BJ (cell line): ENCODE results near the gene C2CD2. TPM values are rescaled to one million over a fixed set of nuclear protein-coding genes. Genes with fewer than 3 reads are reported as not detected.

ENCODE experiments used
- CTCF ChIA-PET: fragments of 350-600 bp; formaldehyde crosslinking; extraction: SDS; loops from one replicate; lab custom pipeline; 2021; ENCODE audit warnings: antibody characterized with exemption, inconsistent platforms; lab: Yijun Ruan, JAX
- POLR2A ChIA-PET: fragments of 300-600 bp; sonication (Branson Sonifier 250); formaldehyde crosslinking; extraction: SDS; loops from one replicate; lab custom pipeline; 2021; ENCODE audit warnings: antibody characterized with exemption; lab: Charles Lee
- DNase-seq: peaks from one replicate; pipeline ENCODE4 v3.0.0-alpha.2; 2011; ENCODE audit warnings: low read depth
- H3K27me3 ChIP-seq: 2 replicates; pipeline ENCODE4 v1.6.0; 2011; ENCODE audit warnings: low read length; ENCODE audit not compliant: control insufficient read depth, insufficient read depth
- H3K36me3 ChIP-seq: 2 replicates; pipeline ENCODE4 v1.5.1; 2011; ENCODE audit warnings: low read length; ENCODE audit not compliant: control insufficient read depth, insufficient read depth
- H3K4me3 ChIP-seq: 2 replicates; pipeline ENCODE4 v1.5.1; 2011; ENCODE audit warnings: low read depth, mild to moderate bottlenecking, control low read depth, low read length
- polyA minus RNA-seq: library from RNA; depleted of rRNA, polyadenylated mRNA; stranded (reverse); fragments of >200 nt; gene quantifications from 2 replicates; pipeline ENCODE4 v1.2.3, GENCODE V29; 2011; rRNA and poly(A)+ RNA removed
- polyA plus RNA-seq: library from polyadenylated mRNA; depleted of rRNA; stranded (reverse); fragments of >200 nt; gene quantifications from 2 replicates; pipeline ENCODE4 v1.2.3, GENCODE V29; 2011; rRNA removed
- TF ChIP-seq, protein P1 (sequence below): IDR thresholded peaks from 2 replicates; pipeline ENCODE4 v1.5.1; 2011; ENCODE audit warnings: low read depth, mild to moderate bottlenecking, control low read depth, inconsistent platforms, low read length, moderate library complexity; ENCODE audit not compliant: insufficient read depth

C2CD2 gene
- polyA plus RNA-seq (18.1 and 21.9 TPM in 2 replicates), polyA minus RNA-seq (28.9 and 47.7 TPM in 2 replicates)

DNA sequence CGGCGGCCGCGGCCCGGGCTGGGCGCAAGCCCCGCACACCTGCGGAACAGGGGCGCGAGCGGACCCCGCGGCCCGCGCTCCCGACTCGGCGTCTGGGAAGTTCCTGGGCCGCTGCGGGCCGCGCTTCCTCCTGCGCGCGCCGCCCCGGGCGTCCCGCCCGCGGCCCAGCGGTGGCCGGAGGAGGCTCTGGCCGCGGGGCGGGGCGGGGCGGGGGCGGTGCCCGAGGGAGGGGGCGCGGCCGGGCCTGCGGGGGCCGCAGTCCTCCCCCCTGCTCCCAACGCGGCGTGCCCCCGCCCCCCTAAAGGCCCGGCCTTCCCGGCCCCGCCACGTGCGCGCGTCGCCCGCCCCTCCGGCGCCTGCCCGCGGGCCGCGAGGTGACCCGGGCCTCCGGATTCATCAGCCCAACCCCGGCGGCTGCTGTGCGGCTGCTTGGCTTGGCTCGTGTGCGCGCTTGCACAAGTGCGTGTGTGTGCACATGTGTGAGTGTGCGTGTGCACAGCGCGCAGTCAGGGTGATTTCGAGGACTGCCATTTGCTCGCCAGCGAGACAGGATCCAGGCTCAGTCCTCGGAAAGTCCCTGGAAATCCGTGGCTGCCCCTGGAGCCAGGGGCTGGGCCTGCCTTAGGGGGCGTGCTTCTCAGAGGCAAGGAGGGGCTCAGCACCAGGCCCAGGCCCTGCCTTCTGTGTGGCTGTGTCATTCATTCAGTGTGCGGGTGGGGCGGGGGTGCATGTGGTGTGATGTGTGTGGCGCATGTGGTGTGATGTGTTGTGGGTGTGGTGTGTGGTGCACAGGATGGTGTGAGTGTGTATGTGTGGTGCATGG, at the start of gene C2CD2:
Gene C2CD2 (minus strand): TSS at position 188 of the 823 bp plus-strand sequence. CDS start 370 bp downstream, outside the sequence.
- H3K4me3 ChIP-seq: peak within 1 kb of the TSS; percentile 63
- peaks cover 1% of the 10 kb centered on the region; the same call in 1 of the 2 replicates for H3K36me3 ChIP-seq
- H3K27me3 ChIP-seq: no peaks in the 10 kb centered on the region
- DNase-seq: no peak
- POLR2A ChIA-PET: no interaction called here
- CTCF ChIA-PET: interaction anchor here (0.6 kb wide), 1 partner anchor 33 kb away, joined by 3 read pairs; no protein-coding TSS in a partner anchor
- TF ChIP-seq, protein P1, sequence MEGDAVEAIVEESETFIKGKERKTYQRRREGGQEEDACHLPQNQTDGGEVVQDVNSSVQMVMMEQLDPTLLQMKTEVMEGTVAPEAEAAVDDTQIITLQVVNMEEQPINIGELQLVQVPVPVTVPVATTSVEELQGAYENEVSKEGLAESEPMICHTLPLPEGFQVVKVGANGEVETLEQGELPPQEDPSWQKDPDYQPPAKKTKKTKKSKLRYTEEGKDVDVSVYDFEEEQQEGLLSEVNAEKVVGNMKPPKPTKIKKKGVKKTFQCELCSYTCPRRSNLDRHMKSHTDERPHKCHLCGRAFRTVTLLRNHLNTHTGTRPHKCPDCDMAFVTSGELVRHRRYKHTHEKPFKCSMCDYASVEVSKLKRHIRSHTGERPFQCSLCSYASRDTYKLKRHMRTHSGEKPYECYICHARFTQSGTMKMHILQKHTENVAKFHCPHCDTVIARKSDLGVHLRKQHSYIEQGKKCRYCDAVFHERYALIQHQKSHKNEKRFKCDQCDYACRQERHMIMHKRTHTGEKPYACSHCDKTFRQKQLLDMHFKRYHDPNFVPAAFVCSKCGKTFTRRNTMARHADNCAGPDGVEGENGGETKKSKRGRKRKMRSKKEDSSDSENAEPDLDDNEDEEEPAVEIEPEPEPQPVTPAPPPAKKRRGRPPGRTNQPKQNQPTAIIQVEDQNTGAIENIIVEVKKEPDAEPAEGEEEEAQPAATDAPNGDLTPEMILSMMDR: no peak

DNA sequence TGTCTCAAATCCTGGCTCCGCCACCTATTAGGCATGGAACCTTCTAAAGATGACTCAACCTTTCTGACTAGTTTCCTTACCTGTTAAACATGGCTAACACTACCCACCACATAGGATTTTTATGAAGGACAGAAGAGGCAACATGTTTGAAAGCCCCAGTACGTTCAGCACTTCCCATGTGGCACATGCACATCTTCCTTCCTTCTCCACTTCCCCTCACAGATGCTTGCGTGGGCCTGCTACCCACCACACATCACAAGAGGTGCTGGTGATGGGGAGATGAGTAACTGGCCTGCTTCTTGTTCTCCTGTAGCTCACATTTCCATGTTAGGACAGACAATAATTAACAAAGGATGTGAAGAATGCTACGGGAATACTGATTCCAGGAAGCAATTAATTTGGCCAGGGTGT, 49.2 kb upstream of the C2CD2 start:
- TF ChIP-seq, protein P1: no peak
- ChIA-PET POLR2A (interaction anchor here (1.0 kb wide), 1 partner anchor 9 kb away, joined by 3 read pairs; no protein-coding TSS in a partner anchor), CTCF (interaction anchor here (1.0 to 1.8 kb wide), 2 partner anchors 45 to 105 kb away, joined by 3 to 7 read pairs; no protein-coding TSS in a partner anchor)
- no peak overlapping the region for H3K4me3 ChIP-seq
- no peak for DNase-seq
- H3K36me3 ChIP-seq: peaks cover 3% of the 10 kb centered on the region
- no peaks in the 10 kb centered on the region for H3K27me3 ChIP-seq

DNA sequence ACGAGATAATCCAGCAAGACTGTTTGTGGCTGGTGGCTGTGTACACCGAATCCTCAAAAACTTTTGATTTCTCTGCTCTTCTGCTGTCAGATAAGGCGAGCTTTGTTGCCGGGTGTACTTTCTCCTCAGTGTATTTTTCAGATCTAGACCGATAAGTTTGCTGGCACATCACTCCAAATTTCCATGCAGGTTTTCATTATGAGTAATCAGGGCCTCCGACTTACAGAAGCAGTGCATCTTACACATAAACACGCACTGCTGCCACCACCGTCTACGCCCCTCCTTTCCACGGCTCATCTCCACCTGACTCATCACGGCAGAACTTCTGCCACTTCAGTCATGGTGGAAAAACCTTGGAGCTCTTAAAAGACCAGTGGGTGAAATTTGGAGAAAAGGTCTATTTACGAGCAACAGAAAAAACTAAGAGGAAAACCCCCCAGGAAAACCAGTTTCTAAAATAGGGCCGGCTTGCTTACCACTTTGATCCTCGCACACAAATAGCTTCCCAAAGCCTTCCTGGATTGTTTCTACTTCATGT, 48.7 kb upstream of the C2CD2 start:
- H3K36me3 ChIP-seq: no peaks in the 10 kb centered on the region; the same call in 1 of the 2 replicates
- no peaks in the 10 kb centered on the region for H3K27me3 ChIP-seq
- TF ChIP-seq, protein P1: no peak
- H3K4me3 ChIP-seq: no peak overlapping the region
- POLR2A ChIA-PET: interaction anchor here (0.9 to 1.0 kb wide), 2 partner anchors 8 to 9 kb away, joined by 3 read pairs; no protein-coding TSS in a partner anchor
- CTCF ChIA-PET: interaction anchor here (0.6 to 1.8 kb wide), 4 partner anchors 39 to 105 kb away, joined by 3 to 7 read pairs (median 4); no protein-coding TSS in a partner anchor
- DNase-seq: peak; percentile 87

DNA sequence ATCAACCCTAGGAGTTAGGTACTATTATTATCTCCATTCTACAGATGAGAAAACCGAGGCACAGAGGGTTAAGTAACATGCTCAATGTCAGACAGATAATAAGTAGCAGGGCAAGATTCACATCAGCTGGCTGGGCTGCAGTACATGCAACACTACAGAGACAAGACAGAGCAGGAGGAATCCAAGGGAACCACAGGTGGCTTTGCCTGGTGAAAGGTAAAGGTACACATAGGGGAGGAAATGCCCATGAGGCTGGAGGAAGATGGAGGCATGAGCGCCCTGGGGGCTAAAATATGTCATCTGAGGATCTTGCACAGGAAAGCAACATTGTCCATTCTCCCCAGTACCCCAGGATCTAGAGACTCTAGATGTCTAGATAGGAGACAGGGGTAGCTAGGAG, 48.0 kb upstream of the C2CD2 start:
- ChIA-PET POLR2A (interaction anchor here (0.9 kb wide), 1 partner anchor 8 kb away, joined by 3 read pairs; no protein-coding TSS in a partner anchor), CTCF (interaction anchor here (0.8 to 1.5 kb wide), 2 partner anchors 16 to 44 kb away, joined by 3 read pairs; no protein-coding TSS in a partner anchor)
- TF ChIP-seq, protein P1: no peak
- Histone ChIP-seq H3K27me3 (no peaks in the 10 kb centered on the region), H3K36me3 (no peaks in the 10 kb centered on the region; the same call in 1 of the 2 replicates), H3K4me3 (no peak overlapping the region)
- DNase-seq: no peak
